H4 (cell line): Measurements from ENCODE around the gene IPO7. TPM values are rescaled to one million over a fixed set of nuclear protein-coding genes. Genes with fewer than 3 reads are reported as not detected.
"Not testable (repeated sequence)": the region's sequence is repeated elsewhere in the genome, so short reads cannot be mapped to it uniquely, and the experiment has no call there.

Experiments used
- DNase-seq: peaks from one replicate; pipeline ENCODE4 v3.0.0-alpha.2; 2015; ENCODE audit warnings: low spot score
- total RNA-seq: library from RNA; depleted of rRNA; stranded (reverse); fragments of >200 nt; shearing (Covaris generic); gene quantifications from 2 replicates; pipeline ENCODE4 v1.2.3, GENCODE V29; 2014

Gene IPO7
- total RNA-seq, 1 experiment from 2014 or later, result 88.9 TPM

DNA sequence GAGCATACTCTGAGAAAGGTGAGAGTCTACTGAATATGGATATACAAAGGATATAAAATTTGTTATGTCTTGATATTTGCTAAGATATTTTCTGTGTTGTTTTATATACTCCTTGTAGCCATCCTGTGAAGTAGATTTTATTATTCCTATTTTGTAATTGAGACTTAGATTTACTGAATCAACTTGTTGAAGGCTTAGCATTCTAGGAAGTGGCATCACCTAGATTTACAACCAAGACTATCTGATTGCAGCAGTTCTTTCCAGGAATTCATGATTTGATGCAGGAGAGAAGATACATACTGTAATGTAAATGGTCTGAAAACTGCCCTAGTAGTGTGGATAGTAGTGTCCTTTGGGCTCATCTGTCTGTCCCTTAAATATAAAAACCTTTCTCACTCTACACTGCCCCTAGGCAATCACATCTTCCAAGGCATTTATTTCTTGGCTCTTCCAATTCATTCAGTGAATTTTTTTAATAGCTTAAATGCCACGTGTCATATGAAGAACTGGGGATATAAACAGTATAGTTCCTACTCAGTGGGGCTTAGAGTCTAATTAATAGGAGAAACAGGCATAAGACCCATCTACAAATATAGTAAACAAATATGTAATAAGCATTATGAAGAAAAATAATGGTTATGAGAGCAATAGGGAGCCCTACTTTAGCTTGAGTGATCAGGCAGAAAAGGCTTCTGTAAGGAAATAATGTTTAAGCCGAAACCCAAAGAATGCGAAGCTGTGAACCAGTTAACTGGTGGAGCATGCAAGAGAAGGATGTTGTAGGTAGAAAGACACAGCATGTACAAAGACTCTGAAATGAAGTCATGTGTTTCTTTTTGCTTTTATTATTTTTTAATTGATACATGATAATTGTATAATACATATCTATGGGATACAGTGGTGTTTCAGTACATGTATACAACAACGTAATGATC is 13.6 kb downstream of the IPO7 start:
- no peak for DNase-seq

DNA sequence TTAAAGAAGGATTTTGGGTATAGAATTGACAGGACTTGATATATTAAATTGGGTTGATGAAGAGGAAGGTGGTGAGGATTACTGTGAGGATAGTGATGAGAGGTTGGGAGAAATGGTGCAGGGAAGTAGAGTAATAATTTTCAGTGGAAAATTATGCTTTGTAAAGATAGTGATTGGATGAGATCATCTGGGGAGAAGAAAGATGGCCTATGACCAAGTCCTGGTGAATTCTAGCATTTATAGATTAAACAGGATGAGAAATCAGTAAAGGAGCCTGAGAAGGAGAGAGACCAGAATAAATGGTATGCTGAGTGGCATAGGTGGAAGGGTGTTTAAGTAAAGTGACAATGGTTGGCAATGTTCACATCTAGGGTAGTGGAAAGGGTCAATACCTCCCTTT is 15.0 kb downstream of the IPO7 start:
- no peak for DNase-seq

- DNase-seq, result not testable (repeated sequence)
Measured at GRCh38 chr11:9401884-9402283, 17.4 kb downstream of the IPO7 start.

- DNase-seq, result no peak
Measured at GRCh38 chr11:9428706-9429105, 44.3 kb downstream of the IPO7 start.

- no peak for DNase-seq
Measured at GRCh38 chr11:9438611-9439010, 54.2 kb downstream of the IPO7 start.

DNA sequence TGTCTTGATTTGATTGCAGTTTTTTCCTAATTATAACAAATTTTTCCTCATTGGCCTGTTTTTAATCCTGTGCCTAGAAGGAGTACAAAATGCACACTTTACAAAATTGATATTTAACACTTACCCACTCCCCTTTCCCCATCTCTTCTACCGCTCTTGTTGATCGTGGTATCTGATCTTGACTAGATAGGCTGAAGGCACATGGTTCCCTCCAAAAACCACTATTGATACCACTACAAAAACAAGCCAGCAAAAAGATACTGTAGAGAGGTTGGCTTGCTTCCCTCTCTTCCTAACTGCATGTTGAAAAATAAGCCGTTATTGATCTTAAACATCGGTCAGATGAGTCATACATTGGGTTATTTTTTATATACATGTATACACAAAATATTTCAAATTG is 61.8 kb downstream of the IPO7 start:
- no peak for DNase-seq

DNA sequence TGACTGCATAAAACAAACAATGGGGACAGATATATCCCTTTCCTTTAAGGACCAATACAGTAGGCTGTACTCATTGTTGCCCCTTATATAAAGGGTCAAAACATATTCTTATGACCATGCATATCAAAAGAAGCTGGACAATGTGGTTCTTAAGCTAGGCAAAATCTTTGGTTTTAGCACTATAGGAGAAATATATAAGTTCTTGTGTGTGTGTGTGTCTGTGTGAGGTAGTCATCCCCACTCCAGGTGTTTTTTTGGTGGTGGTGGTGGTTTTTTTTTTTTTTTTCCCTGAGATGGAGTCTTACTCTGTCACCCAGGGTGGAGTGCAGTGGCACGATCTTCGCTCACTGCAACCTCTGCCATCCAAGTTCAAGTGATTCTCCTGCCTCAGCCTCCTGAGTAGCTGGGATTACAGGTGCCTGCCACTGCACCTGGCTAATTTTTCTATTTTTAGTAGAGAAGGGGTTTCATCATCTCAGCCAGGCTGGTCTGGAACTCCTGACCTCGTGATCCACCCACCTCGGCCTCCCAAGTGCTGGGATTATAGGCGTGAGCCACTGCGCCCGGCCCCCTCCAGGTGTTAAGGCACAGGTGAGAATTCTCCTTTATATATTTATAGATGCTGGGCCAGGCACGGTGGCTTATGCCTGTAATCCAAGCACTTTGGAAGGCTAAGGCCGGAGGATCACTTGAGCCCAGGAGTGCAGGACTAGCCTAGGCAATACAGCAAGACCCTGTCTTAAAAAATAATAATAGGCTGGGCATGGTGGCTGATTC is 64.3 kb downstream of the IPO7 start:
- DNase-seq, result no peak

DNA sequence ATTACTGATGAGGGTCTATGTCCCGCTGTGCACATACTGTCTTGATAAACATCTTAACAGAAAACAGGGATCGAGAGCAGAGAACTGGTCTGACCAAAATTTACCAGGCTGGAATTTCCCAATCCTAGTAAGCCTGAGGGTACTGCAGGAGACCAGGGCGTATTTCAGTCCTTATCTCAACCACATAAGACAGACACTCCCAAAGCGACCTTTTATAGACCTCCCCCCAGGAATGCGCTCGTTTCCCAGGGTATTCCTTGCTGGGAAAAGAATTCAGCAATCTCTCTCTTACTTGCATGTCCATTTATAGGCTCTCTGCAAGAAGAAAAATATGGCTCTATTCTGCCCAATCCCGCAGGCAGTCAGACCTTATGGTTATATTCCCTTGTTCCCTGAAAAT is 67.6 kb downstream of the IPO7 start:
- DNase-seq, result not testable (repeated sequence)

DNA sequence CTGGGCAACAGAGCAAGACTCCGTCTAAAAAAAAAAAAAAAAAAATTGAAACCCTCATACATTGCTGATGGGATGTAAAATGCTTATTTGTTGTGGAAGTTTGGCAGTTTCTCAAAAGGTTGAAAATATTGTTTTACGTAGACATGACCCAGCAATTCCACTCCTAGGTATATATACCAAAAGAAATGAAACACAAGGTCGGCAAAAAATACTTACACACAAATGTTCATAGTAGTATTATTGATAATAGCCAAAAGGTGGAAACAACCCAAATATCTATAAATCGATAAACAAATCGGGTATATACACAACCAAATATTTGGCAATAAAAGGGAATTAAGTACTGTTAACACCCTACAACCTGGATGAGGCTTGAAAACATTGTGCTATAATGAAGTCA is 71.3 kb downstream of the IPO7 start:
- DNase-seq, result no peak

- DNase-seq, result peak; percentile 30
Measured at GRCh38 chr11:9459667-9460321, 75.3 kb downstream of the IPO7 start.

DNA sequence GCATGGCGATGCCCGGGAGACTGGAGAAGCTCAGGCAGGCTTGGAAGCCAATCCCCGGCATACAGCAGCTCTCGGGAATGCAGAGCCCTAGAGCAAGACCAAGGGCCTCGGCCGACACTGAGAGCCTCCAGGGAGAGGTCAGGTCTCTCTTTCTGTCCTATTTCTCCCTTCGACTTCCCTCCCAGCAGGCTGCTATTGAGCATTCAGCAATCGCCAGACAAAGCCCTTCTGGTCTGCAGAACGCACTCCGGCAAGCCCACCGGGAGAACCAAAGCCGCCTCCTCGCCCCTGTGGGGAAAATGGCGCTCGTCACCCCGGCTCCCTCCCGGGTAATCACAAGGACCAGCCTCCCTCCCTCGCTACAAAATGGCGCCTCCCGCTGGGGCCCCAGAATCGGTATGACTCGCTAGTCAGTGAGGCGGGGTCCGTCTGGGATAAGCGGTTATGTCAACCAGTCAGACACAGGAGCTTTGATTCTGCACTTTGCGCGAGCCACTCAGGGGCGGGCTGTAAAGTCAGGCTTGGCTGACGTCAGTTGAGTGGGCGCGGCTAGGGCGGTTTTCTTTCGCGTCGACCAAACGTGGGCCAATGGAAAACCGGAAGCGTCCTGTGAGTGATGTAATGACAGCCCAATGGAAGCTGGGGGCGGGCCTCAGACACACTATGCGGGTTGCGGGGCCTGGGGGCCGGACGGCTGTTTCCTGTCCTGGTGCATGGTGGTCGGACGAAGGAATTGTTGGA is 76.0 kb downstream of the IPO7 start, which contains the start of gene ZNF143:
Gene ZNF143 (plus strand): TSS at position 691 of the 741 bp plus-strand sequence. CDS start 10,297 bp downstream, outside the sequence.
- peak; percentile 100 for DNase-seq

- peak; percentile 86 for DNase-seq
Measured at GRCh38 chr11:9461063-9461759, 76.8 kb downstream of the IPO7 start.

- DNase-seq, result peak; percentile 14
Measured at GRCh38 chr11:9461760-9462134, 77.3 kb downstream of the IPO7 start.

GRCh38 chr11:9462172-9462799 is 77.8 kb downstream of the IPO7 start:
- no peak for DNase-seq

GRCh38 chr11:9462806-9463537 is 78.5 kb downstream of the IPO7 start:
- DNase-seq, result peak; percentile 24

- no peak for DNase-seq
Measured at GRCh38 chr11:9470765-9471164, 86.3 kb downstream of the IPO7 start.

DNA sequence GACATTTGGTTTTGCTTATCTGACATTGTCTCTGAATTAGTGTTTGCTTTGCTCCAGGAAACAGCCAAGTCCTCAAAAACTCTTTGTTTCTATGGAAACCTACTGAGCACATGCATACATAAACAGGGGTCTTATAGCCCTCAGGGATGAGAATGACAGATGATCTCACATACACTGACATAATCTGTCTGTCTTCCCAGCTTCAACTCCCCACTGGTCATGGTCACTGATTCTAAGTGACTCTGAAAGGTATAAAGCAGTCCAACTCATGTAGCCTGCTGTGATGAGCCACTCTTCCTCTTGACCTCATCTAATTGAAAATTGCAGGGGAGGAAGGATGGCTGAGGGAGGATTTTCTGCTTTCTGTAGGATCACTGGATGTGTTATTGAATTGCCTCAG is 89.0 kb downstream of the IPO7 start:
- no peak for DNase-seq

DNA sequence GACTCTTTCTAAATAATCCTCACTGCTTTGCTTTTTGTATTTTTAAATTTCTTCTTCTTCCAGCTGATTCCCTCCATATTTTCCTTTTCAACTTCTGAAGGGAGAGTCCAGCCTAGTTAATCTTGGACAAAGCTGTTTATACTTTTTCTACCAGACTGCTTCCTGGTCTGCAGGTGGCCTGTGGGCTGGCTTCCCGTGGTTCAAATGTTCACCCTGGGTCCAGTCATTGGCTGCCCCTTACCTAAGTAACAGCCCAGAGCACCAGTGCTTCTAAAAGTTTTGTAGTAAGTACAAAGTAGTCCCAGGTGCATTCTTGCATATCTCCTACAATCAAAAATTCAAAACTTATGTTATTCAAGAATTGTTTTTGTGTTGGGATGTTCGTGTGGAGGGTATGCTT is 95.4 kb downstream of the IPO7 start:
- no peak for DNase-seq

- no peak for DNase-seq
Measured at GRCh38 chr11:9489080-9489765, 104.8 kb downstream of the IPO7 start.
